Activated gamma-delta T cell treated with anti-CD3 and anti-CD28 coated beads, Interleukin-2, amount 50 U/mL, for 16 hours (primary cell): Measurements from ENCODE around the gene EHD2.
"Not testable (repeated sequence)": the region's sequence is repeated elsewhere in the genome, so short reads cannot be mapped to it uniquely, and the experiment has no call there.

Source experiments
- DNase-seq: peaks from one replicate; pipeline ENCODE4 v3.0.0-alpha.2; 2020; ENCODE audit warnings: low read depth

Gene EHD2, protein sequence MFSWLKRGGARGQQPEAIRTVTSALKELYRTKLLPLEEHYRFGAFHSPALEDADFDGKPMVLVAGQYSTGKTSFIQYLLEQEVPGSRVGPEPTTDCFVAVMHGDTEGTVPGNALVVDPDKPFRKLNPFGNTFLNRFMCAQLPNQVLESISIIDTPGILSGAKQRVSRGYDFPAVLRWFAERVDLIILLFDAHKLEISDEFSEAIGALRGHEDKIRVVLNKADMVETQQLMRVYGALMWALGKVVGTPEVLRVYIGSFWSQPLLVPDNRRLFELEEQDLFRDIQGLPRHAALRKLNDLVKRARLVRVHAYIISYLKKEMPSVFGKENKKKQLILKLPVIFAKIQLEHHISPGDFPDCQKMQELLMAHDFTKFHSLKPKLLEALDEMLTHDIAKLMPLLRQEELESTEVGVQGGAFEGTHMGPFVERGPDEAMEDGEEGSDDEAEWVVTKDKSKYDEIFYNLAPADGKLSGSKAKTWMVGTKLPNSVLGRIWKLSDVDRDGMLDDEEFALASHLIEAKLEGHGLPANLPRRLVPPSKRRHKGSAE

GRCh38 chr19:47713046-47714021 is at the start of gene EHD2:
TSS of gene EHD2 (plus strand) at chr19:47713422. CDS start at chr19:47716613, 3,191 bp downstream.
- DNase-seq: peak; percentile 19

- DNase-seq: no peak
Observed at GRCh38 chr19:47663435-47663910, 49.7 kb upstream of the EHD2 start.

GRCh38 chr19:47663911-47664771 is 49.1 kb upstream of the EHD2 start:
- DNase-seq: no peak

GRCh38 chr19:47668556-47668955 is 44.7 kb upstream of the EHD2 start:
- not testable (repeated sequence) for DNase-seq

DNA sequence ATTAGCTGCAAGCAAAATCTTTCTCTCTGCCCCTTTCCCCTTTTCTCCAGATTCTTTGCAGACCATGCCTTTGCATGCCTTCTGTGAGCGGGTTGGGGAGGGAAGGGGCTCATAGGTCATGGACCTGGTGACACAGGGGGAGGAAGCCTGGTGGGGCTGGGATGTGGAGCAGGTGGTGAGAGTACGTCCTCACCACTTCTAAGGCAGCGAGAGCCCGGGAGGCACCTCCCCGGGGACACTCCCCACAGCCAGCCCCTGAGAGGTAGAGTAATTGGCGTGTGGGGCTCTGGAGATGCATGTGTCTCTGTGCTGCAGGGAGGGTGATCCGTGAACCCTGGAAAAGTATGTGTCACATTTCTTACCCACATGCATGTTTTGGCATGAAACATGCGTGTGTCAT is 42.5 kb upstream of the EHD2 start:
- DNase-seq: no peak

DNA sequence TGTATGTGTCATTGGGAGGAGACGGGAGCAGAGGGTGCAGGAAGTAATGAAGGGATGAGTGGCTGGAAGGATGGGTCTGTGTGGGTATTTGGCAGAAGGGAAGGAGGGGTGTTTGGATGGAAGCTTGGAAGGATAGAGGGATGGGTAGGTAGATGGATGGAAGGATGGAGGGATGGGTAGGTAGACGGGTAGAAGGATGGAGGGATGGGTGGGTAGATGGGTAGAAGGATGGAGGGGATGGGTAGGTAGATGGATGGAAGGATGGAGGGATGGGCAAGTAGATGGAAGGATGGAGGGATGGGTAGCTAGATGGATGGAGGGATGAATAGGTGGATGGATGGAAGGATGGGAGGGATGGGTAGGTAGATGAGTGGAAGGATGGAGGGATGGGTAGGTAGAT is 41.7 kb upstream of the EHD2 start:
- DNase-seq: no peak

GRCh38 chr19:47673426-47673825 is 39.8 kb upstream of the EHD2 start:
- no peak for DNase-seq

DNA sequence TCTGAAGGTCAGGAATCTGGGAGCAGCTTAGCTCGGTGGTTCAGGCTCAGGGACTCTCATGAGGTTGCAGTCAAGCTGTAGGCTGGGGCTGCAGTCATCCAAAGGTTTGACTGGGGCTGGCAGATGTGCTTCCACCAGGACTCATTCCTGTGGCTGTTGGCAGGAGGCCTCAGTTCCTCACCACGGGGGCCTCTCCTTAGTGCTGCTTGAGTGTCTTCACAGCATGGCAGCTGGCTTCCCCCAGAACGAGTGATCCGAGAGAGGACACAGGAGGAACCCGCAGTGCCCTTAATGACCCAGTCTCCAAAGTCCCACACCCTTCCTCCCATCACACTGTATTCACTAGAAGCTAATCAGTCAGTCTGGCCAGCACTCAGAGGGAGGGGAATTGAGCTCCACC is 38.7 kb upstream of the EHD2 start:
- DNase-seq: no peak

GRCh38 chr19:47675271-47675670 is 38.0 kb upstream of the EHD2 start:
- no peak for DNase-seq

DNA sequence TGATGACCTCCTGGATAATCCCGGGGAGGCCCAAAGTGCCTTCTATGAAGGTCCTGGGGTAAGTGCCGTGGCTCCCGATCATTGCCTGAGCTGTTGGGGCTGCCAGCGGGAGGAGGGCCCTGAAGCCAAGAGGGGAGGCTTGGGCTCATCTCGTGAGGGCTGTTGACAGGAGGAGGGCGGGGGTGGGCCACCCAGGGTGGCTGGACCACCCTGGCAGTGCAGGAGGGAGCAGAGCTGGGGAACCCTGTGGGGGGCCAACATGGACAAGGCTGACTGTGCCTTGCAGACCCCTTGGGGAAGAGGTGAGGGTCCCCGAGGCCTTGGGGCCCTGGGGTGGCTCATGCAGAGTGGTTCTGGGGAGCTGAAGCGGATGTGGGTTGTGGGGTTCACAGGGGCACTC is 37.4 kb upstream of the EHD2 start:
- no peak for DNase-seq

DNA sequence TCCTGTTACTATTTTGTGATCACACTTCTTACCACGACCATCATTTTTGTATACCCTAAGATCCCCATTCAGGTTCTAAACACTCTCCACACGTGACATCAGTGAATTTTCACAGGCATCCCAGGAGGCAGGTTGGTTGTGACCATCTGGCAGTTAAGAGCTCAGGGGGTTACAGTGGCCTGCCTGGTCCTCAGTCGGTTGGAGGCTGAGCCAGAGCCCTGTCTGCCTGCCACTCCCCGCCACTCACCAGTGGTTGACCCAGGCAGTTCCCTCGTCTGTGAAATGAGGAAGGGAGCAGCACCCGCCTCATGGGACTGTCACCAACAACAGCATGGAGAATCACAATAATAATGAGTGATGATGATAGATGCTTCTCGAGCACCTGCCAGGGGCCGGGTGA is 36.4 kb upstream of the EHD2 start:
- no peak for DNase-seq

GRCh38 chr19:47679251-47679900 is 33.8 kb upstream of the EHD2 start:
- DNase-seq: no peak

DNA sequence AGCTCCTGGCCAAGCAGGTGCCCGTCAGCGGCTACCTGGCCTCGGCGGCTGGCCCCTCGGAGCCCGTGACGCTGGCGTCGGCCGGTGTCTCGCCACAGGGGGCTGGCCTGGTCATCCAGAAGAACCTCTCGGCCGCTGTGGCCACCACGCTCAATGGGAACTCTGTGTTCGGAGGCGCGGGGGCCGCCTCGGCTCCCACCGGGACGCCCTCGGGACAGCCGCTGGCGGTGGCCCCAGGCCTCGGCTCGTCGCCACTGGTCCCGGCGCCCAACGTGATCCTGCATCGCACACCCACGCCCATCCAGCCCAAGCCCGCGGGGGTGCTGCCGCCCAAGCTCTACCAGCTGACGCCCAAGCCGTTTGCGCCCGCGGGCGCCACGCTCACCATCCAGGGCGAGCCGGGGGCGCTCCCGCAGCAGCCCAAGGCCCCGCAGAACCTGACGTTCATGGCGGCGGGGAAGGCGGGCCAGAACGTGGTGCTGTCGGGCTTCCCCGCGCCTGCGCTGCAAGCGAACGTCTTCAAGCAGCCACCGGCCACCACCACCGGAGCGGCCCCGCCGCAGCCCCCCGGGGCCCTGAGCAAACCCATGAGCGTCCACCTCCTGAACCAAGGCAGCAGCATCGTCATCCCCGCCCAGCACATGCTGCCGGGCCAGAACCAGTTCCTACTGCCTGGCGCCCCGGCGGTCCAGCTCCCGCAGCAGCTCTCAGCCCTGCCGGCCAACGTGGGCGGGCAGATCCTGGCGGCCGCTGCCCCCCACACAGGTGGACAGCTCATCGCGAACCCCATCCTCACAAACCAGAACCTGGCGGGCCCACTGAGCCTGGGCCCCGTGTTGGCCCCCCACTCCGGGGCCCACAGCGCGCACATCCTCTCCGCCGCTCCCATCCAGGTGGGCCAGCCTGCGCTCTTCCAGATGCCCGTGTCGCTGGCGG is 33.0 kb upstream of the EHD2 start:
- no peak for DNase-seq

- no peak for DNase-seq
Observed at GRCh38 chr19:47680858-47681332, 32.3 kb upstream of the EHD2 start.

GRCh38 chr19:47681388-47681787 is 31.8 kb upstream of the EHD2 start:
- DNase-seq: no peak

DNA sequence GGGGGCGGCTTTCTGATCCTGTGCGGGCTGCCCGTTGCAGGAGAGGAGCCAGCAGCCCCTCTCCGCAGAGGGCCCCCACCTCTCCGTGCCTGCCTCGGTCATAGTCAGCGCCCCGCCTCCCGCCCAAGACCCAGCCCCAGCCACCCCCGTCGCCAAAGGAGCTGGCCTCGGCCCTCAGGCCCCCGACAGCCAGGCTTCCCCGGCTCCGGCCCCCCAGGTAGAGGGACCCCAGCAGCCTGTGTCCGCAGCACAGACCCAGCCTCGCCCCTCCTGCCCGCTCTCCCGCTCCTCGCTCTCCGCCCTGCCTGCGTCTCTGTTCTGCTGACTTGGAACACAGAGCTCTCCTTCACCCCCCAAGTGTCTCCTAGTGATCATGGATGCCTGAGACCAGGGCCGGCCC is 31.3 kb upstream of the EHD2 start:
- DNase-seq: no peak

DNA sequence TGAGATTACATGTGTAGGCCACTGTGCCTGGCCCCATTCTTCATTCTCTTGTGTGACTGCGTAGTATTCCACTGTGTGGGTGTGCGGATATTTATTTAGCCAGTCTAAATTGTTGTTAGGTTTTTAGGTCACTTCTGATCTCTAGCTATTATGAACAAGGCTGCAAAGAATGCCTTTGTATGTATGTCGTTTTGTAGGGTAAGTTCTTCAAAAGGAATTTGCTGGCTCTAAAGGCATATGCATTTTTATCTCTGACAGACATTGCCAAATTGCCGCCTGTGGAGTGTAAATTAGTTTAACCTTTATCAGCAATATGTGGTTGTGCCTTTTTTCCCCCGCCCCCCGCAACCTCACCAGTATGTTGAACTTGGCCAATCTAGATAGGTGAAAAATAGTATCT is 30.3 kb upstream of the EHD2 start:
- DNase-seq: no peak

DNA sequence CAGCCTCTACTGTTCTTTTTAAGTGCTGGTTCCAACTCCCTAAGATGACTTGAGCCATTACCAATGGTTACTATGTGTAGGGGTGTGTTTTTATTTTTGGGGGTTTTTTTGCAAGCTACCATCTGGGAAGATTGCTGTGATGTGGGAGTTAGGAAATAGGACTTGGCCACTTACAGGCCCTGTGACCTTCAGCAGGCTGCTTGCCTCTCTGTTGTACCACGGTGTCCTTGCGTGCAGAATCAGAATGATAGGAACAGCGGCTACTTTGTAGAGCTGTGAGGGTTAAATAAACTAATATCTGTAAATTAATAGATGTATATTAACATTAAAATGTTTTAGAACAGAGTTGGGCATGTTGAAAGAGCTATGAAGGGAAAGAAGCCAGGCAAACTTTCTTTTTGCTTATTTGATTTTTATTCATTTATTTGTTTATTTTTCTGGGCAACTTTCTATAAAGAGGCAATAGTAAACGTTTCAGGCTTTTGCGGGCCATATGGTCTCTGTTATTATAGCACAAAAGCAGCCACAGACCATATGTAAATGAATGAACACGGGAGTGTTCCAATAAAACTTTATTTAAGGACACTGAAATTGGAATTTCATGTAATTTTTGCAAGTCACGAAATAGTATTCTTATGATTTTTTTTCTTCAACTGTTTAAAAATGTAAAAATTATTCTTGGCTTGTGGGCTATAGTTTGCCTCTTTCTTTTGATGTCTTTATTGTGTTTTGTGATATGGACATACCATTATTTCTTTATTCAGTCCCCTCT is 26.4 kb upstream of the EHD2 start:
- DNase-seq: no peak

DNA sequence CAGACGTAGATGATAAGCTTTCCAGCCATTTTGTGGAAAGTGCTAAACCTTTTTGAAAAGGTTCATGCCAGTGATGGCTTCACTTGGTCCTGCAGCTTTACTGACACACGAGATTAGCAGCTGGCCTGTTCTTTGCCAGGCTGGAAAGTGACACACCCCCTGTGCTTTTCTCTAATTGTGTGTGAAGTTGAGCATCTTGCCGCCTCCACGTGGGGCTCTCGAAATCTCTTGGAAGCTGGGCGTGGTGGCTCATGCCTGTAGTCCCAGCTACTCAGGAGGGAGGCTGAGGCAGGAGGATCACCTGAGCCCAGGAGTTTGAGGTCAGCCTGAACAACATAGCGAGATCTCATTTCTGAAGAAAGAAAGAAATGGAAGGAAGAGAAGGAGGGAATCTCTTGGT is 25.3 kb upstream of the EHD2 start:
- DNase-seq: no peak
